HG02678 (cell line): ENCODE measurements around the gene CRADD.
"Not testable (repeated sequence)": the region's sequence is repeated elsewhere in the genome, so short reads cannot be mapped to it uniquely, and the experiment has no call there.

ENCODE experiments used
- ATAC-seq: cut with Tn5 transposase; IDR thresholded peaks from one replicate; pipeline ENCODE4 v1.9.1; 2021; ENCODE audit warnings: mild to moderate bottlenecking, moderate library complexity; ENCODE audit not compliant: unreplicated experiment

CRADD gene

DNA sequence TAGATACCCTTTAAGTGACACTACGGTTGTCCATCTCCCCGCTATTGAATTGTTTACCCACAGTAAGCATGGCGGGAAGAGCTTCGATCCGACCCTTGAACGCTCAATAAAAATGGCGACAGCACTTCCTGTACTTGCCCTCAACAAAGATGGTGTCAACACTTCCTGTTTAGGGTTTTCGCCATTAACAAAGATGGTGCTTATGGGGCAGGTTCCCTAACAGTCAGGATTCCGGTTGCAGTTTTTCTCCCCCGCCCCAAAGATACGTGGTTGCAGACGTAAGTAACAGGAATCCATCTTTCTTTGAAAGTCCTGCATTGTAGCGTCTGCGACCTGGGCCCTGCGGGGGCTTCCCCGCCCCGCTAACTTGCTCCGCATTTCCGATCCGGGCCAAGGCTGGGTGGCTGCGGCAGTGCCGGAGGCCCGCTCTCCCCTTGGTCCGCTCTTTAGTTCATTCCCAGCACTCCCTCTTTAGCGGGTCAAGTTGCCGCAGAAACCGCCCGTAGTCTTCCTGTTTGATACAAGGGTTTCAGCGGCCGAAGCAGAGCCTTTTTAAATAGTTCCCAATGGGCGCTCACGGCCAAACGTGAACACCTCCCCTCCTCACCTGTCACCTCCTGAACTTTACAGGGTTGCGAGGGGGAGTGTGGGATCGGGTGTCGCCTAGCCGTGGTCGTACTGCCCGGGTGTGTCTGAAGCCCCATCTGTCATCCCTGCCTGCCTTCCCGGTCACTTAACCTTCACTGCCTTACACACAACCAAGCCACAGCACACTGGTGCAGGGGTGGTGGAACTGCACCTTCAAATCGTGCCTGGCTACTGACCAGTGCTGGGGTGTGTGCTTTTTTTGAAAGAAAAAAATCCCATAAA, at the start of gene CRADD:
Gene CRADD, plus strand, starts transcription at position 181 of the 870 bp plus-strand sequence.
- ATAC-seq: peak; percentile 93

DNA sequence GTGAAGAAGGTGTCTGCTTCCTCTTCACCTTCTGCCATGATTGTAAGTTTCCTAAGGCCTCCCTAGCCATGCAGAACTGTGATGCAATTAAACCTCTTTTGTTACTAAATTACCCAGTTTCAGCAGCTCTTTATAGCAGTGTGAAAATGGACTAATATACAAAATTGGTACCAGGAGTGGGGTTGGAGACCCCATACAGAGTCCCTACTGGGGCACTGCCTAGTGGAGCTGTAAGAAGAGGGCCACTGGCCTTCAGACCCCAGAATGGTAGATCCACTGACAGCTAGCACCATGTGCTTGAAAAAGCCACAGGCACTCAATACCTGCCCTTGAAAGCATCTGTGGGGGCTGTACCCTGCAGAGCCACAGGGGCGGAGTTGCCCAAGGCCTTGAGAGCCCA, 44.8 kb upstream of the CRADD start:
- ATAC-seq: no peak

DNA sequence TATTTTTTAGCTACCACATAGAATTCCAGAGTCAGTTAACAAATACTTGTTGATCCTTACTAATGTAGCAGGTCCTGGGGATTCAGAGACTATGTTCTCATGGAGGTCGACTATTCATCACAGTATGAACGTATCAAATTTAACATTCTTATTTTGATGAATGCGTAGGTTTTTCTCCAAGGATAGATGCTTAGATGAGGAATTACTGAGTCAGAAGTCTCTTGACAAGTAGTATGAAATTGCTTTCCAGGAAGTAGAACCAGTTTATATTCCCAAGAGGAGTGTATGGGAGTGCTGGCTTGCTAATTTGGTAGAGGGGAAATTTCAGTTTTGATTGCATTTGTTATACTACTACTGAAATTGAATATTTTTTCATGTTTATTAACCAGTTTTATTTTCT, 42.8 kb upstream of the CRADD start:
- no peak for ATAC-seq

DNA sequence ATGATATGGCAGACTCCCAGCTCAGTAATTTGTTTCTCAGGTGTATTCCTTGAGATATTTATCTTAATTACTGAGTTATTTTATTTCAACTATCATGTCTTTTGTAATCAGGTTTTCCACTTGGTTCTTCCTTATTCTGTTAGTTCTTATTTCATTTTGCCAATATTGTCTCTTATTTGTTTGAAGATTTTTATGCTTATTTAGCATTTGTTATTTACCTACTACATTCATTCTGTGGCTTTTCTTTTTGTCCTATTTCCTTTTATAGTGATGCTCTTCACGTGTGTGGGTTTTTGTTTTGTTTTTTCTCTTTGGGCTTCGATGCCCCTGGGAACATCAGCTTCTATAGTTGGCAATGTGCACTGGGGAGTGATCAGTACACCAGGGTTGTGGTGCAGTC, 40.5 kb upstream of the CRADD start:
- no peak for ATAC-seq

DNA sequence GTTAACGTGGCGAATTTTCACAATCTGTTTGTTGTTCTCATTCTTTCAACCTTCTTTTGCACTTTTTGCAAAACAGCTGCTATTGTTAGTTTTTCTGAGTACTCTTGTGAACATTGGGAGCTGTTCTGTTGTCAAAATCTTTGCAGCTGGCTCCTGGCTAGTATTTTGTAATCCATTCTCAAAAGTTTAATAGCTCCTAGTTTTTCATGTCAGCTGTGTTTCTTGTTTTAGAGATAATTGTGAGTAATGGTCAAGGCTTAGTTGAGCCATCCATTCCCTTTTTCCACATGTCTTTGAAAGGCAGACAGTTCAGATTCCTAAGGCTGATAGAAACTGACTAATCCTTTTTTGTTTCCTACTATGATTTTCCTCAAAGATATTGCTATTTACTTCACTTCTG, 39.1 kb upstream of the CRADD start:
- no peak for ATAC-seq

DNA sequence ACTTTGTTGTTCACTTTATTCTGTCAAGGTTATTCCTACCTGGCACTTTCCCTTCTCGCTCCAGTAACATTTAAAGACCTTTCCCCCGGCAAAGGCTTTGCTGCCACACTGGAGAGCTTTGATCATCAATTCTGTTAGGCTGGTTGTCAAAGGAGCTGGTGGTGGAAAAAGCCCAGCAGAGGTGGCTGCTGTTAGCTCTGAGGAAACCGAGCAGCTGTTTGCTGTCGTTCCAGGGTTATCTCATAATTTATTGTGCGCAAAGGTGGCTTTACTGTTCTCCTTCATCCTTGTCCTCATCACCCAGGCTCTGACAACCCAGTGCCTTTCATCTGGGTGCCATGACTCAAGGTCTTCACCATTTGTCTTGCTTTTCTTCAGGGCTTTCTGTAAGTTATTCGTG, 38.2 kb upstream of the CRADD start:
- ATAC-seq: no peak

DNA sequence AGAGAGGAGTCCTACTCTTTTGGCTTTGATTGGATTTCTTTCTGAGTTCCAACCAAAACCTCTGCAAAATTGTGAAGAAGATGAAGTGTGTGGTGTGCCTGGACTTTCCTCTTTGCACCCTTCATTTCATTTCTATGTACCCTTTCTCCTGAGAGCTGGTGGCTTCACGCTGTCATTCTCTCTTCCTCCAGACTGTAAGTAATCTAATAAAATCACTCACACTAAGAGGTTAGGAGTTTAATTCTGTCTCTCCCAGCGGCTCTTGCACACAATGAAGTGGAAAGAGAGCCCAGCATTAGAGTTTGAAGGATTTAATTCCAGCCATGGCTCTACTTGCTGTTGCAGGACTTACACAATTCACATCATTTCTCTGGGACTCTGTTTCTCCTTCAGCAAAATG, 37.8 kb upstream of the CRADD start:
- ATAC-seq: no peak

DNA sequence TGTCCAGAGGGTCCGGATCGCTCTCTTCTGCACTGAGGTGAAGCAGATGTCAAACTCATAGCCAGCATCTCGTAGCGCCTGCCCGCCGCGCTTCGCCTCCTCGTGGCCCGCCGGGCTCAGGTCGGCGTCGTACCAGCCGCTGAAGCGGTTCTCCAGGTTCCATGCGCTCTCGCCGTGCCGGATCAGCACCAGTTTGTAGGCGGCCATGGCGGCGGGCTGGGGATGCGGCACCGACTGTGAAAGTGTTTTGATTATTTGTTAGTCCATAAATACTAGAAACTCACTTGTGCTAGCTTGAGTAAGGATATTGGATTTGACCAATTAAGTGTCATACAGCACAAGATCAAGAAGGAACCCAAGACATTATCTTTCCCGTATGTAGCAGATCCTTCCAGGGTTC, 35.8 kb upstream of the CRADD start:
- ATAC-seq: not testable (repeated sequence)

DNA sequence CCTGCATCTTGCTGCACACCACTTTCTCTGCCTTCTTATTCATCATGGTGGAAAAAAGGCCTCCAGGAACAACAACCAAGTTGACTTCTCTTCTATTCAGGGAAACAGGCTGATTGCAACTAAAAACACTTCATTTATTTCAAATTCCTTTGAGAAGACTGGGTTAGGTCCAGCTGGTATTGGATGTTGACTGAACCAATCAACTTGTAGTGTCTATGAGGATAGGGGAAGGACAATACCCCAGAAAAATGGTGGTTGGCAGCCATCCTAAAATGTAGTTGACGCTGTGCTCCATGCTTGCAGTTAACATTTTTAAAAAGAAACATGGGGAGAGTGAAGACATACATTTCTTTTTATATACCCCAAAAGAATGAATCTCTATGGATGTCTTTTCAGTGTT, 34.4 kb upstream of the CRADD start:
- ATAC-seq: no peak

DNA sequence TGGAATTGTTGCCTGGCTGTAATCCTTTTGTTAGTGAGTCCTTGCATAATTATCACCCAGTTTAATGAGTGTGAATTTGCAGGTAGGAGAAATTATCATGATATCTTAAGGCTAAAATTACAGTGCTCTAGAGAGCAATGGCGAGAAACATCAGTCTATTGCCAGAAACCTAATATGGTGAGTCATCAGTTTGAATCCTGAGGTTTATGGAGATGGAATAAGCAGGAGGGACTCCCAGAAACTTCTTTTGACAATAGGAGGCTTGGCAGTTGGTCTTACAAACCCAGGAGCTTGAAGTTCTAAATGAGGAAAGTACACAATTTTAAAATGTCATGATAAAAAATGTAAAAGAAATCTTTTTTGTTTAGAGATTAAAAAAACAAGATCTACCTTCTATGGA, 31.5 kb upstream of the CRADD start:
- ATAC-seq: no peak

DNA sequence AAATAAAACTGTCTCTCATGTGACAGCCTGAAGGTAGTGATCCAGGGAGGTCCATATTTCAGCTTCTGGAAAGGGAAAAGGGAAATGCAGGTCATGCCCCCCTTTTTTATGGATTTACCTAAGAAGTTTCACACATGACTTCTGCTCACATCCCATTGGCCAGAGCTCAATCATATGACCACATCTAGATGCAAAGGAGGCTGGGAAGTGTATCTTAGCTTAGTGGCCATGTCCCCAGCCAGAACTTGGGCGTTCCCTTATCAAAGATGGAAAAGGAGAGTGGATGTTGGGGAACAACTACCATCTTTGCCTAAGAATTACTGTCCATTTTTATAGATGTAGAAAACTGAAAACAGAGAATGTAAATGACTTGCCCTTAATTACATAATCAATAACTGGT, 26.5 kb upstream of the CRADD start:
- no peak for ATAC-seq

DNA sequence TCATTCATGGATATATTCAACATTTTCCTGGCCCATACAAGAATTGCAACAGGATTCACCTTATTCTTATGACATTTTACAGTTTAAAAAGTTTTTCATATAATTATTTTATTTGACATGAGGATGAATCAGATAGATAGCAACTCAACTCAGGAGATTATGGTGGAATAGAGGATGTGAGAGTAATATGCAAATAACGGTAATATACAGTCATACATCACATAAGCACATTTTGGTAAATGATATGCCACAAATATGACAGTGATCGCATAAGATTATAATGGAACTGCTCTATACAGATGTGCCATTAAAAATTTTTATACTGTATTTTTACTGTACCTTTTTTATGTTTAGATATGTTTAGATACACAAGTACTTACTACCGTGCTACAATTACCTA, 24.1 kb upstream of the CRADD start:
- no peak for ATAC-seq

DNA sequence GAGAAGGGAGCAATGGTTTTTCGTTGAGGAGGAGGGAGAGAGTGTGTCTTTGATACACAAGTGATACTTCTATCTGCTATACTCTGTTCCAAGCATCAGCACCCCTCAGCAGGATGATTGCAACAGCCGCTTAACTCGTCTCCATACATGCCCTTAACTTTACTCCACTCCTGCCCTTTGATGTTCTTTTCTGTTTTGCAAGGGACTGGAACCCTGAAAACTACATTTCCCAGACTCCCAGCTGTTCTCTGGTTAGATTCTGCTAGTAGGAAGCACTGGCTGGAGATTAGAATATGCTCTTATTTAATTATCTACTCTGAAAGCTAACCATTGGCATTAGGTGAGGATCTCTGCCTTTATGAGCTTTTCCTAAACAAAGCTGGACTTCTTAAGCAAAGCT, 23.5 kb upstream of the CRADD start:
- no peak for ATAC-seq

DNA sequence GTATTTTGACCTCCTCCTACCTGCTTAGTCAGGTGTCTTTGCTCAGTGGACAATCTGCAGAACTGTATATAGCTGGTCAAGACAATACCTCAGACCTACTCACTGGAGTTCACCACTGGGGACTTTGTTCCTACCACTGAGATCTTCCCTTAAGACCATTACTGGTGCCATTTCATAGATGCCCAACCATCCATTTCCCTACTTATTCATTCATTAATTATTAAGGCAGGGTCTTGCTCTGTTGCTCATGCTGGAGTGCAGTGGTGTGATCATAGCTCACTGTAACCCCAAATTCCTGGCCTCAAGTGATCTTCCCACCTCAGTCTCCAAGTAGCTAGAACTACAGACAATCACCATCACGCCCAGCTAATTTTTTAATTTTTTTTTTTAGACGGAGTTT, 22.8 kb upstream of the CRADD start:
- ATAC-seq: no peak

DNA sequence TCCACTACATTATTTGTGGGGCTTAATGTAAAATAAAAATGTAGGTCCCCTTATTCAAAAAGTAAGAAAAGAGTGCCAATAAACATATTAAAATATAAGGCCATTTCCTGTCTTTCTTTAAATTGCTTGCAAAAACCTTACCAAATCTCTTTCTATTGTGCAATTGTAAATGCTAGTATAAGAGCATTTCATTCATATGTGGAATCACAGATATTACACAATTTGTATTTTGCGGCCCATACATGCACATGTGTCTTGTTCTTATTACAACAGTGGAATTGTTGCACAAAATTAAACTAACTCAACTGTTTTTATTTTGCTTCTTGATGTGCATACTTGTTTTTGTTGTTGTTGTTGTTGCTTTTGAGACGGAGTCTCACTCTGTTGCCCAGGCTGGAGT, 20.1 kb upstream of the CRADD start:
- ATAC-seq: no peak

DNA sequence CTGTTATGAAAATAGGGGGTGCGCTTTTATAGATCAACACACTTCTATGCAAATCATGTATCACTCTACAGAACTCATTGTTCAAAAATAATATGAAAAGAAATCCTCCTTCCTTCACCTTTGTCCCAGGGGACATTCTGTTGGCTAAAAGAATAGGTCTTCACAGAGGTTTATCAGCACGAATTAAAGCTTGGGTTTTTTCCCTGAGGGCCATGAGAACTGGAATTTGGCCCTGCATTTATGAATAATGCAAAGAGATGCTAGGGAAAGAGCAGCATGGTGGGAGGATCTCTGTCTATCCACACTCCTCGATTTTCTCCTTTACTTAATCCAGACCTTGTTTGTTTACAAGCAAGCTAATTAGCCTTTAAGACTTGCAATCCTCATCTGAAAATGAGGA, 16.2 kb upstream of the CRADD start:
- no peak for ATAC-seq

DNA sequence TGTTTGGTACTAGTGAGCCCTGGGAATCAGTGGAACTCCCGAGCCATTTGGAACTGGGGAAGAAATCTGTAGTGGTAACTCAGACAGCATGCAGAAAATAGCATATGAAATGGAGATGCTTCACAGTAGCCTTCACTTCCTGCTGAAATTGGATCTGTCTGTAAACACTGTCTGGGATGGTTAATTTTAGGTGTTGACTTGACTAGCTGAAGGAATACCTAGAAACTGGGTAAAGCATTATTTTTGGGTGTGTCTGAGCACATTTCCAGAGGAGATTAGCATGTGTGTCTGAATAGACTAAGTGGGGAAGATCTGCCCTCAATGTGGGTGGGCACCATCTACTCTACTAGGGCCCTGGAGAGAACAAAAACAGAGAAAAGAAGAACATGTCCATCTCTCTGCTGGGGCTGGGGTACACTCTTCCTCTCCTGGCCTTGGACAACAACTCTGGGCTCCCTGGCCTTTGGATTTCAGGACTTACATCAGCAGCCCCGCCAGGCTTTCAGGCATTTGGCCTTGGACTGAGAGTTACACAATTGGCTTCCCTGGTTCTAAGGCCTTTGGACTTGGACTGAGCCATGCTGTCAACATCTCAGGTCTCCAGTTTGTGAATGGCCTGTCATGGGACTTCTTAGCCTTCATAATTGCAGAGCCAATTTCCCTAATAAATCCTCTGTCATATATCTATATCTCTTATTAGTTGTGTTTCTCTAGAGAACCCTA, 14.0 kb upstream of the CRADD start:
- ATAC-seq: no peak

DNA sequence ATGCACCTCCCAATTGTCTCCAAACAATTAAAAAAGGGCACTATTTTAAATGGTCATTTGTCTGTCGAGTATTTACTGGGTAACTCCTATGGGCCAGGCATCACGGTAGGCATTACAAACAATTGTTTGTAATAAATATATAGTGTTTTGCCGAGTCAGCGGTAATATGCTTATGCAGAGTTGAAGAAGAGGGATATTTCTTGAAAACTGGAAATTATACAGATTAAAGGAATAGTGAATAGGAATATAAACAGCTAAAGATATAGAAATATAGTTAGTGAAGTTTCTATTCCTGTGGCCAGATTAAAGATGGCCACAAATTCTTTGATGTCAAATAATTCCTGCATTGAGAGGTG, 13.5 kb upstream of the CRADD start:
- ATAC-seq: no peak

DNA sequence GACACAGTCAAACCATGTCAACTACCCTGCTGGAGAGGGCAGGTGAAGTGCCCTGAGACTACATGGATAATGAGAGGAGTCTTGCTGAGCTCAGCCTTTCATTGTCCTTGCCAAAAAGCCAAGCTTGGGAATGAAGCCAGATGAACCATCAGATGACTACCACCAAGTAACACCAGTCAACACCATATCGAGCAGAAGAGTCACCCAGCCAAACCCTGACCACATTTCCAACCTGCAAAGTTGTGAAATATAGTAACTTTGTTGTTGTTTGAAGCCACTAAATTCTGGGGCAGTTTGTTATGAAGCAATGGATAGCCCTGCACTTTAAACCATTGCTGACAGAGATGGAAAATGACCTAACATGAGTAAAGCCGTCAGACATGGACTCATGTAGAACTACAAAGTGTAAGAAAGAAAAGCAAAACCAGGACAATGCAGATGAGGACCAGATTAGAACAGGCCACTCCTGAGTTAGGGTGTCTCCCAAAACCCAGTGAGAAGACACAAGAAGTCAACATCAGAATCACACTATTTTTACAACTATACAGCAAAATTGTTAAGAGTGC, 12.5 kb upstream of the CRADD start:
- ATAC-seq: no peak

DNA sequence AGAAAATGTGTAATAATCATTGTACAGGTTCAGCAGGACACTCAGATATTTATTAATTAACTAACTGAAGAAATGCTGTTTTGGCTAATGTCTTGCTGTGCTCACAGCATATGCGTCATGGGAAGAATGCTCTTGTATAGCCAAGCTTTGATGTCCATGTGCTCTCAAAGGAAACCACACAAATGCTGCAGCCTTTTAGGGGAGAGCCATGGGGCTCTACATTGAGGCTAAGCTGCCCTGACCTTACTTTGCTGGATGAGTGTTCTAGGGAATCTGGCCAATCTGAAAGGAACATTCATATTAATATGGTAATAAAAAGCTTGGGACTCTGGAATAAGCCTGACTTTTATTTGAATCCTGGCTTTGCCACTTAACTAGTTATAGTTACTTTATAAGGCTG, 9.5 kb upstream of the CRADD start:
- no peak for ATAC-seq

DNA sequence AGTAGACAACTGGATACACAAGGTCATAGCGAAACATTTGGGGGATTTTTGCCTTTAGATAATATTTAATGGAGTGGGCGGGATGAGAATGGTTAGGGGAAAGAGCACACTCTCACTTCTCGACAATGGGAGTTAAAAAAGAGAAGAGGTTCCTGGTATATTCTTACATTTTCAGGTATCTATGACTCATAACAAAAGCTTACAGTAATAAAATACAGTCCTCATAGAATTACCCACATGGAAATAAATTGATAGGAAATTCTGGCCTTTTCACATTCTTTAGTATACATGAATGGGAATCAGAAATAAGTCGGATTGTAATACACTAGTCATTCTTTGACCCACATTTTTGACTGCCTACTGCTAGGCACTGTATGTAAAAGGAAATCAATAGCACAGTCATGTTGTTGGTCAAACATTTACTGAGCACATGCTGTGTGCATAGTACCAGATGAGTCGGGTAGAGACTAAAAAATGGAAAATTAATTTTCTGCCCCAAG, 8.2 kb upstream of the CRADD start:
- ATAC-seq: peak; percentile 76

DNA sequence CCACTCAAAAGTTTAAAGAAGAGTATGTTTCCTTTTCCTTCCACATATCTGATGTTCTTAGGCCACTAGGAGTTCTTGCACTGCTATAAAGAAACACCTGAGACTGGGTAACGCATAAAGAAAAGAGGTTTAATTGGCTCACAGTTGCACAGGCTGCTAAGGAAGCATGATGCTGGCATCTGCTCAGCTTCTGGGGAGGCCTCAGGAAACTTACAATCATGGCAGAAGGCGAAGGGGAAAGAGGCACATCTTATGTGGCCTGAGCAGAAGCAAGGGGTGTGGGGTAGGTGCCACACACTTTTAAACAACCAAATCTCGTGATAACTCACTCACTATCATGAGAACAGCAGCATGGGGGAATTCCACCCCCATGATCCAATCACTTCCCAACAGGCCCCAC, 7.7 kb upstream of the CRADD start:
- no peak for ATAC-seq
